AML-193 (cell line): ENCODE results near the gene IL1RAPL2.

Source experiments
- DNase-seq, 2 experiments: peaks; one replicate each; lab custom pipeline; 2025; lab: John Stamatoyannopoulos, UW

IL1RAPL2 gene

GRCh38 chrX:105273326-105273725, 707.3 kb downstream of the IL1RAPL2 start:
- no peak for DNase-seq

- DNase-seq = no peak
Measured at GRCh38 chrX:105274091-105274490, 708.1 kb downstream of the IL1RAPL2 start.

GRCh38 chrX:105277132-105277531, 711.1 kb downstream of the IL1RAPL2 start:
- no peak for DNase-seq

- DNase-seq = no peak
Measured at GRCh38 chrX:105282077-105282476, 716.1 kb downstream of the IL1RAPL2 start.

- no peak for DNase-seq
Measured at GRCh38 chrX:105297041-105297440, 731.0 kb downstream of the IL1RAPL2 start.

- no peak for DNase-seq
Measured at GRCh38 chrX:105299286-105299685, 733.3 kb downstream of the IL1RAPL2 start.

- DNase-seq = no peak
Measured at GRCh38 chrX:105302246-105302645, 736.2 kb downstream of the IL1RAPL2 start.

- no peak for DNase-seq
Measured at GRCh38 chrX:105307762-105308161, 741.8 kb downstream of the IL1RAPL2 start.

- DNase-seq = no peak
Measured at GRCh38 chrX:105313596-105313995, 747.6 kb downstream of the IL1RAPL2 start.

- DNase-seq = no peak
Measured at GRCh38 chrX:105314458-105314857, 748.5 kb downstream of the IL1RAPL2 start.

- no peak for DNase-seq
Measured at GRCh38 chrX:105315248-105315647, 749.2 kb downstream of the IL1RAPL2 start.

GRCh38 chrX:105317117-105317516, 751.1 kb downstream of the IL1RAPL2 start:
- DNase-seq = no peak

GRCh38 chrX:105323928-105324327, 757.9 kb downstream of the IL1RAPL2 start:
- DNase-seq = no peak

- DNase-seq = no peak
Measured at GRCh38 chrX:105328773-105329172, 762.8 kb downstream of the IL1RAPL2 start.

- no peak for DNase-seq
Measured at GRCh38 chrX:105331244-105331643, 765.2 kb downstream of the IL1RAPL2 start.

GRCh38 chrX:105347373-105347772, 781.4 kb downstream of the IL1RAPL2 start:
- DNase-seq = no peak

GRCh38 chrX:105349476-105349875, 783.5 kb downstream of the IL1RAPL2 start:
- DNase-seq = no peak

GRCh38 chrX:105375816-105376215, 809.8 kb downstream of the IL1RAPL2 start:
- no peak for DNase-seq

GRCh38 chrX:105424729-105425128, 858.7 kb downstream of the IL1RAPL2 start:
- DNase-seq = no peak

- DNase-seq = no peak
Measured at GRCh38 chrX:105451401-105451800, 885.4 kb downstream of the IL1RAPL2 start.

- DNase-seq = no peak
Measured at GRCh38 chrX:105458846-105459245, 892.8 kb downstream of the IL1RAPL2 start.

GRCh38 chrX:105460376-105460775, 894.4 kb downstream of the IL1RAPL2 start:
- DNase-seq = no peak

GRCh38 chrX:105461016-105461415, 895.0 kb downstream of the IL1RAPL2 start:
- DNase-seq = no peak

- DNase-seq = no peak
Measured at GRCh38 chrX:105462186-105462585, 896.2 kb downstream of the IL1RAPL2 start.

- DNase-seq = no peak
Measured at GRCh38 chrX:105463473-105463872, 897.5 kb downstream of the IL1RAPL2 start.
